Frontal cortex (tissue), 4 donors: ENCODE data around the gene PRKG1. TPM values are rescaled to one million over a fixed set of nuclear protein-coding genes. Genes with fewer than 3 reads are reported as not detected.
"Not testable (repeated sequence)": the region's sequence is repeated elsewhere in the genome, so short reads cannot be mapped to it uniquely, and the experiment has no call there.

ENCODE experiments used
- DNase-seq, 2 donors: peaks; one replicate each; pipeline ENCODE4 v3.0.0; 2012; ENCODE audit warnings: low spot score in 2 of 2
- FAIRE-seq: peaks from 2 replicates; lab custom pipeline; 2012; peaks lifted over from hg19 to GRCh38; lab: Jason Lieb, UNC
- total RNA-seq: library from RNA; depleted of rRNA; stranded (reverse); fragments of >200 nt; gene quantifications from one replicate; pipeline ENCODE4 v1.2.3, GENCODE V29; 2014
- donor health status: control.
- donor health status: control.
- donor health status: control.

The PRKG1 gene
- total RNA-seq, 1 donor from 2014 or later = 15.5 TPM

- FAIRE-seq (no peak), DNase-seq (no peak)
Measured at GRCh38 chr10:52143338-52143737, 1069.1 kb downstream of the PRKG1 start.

DNA sequence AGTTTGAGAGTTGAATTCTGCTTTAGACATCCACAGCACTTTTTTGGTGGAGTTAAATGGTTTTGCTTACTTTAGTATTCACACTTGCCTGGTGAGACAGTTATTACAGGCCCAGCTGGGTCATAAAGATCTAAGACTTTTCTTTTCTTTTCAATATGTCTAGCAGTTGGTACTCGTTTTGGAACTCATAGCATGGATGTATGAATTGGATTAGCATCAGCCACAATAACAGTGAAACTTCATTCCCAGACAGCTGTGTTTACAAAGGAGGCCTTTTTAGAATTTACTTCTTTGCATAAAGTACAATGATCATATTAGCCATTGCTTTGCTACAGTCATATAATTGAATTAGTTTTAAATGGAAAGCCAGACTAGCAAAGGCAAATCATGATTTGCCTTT, 1071.3 kb downstream of the PRKG1 start:
- DNase-seq = no peak
- FAIRE-seq = no peak

DNA sequence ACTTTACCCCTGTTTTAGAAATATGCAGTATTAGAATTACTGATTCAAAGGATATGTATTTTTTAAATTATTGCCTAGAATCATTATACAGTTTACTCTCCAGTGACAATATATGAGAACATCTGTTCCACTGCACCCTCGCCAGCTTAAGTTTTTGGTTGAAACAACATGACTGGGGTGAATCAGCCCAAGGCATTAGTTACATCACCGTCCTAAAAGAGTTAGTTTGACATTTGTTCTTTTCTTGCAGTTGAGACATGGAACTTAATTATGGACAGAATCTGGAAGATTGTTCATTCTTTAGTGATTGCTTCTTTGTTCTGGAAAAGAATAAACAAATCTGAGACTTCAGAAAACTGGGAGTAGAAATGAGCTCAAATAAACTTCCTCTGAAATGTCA, 1072.5 kb downstream of the PRKG1 start:
- FAIRE-seq = no peak
- no peak for DNase-seq

DNA sequence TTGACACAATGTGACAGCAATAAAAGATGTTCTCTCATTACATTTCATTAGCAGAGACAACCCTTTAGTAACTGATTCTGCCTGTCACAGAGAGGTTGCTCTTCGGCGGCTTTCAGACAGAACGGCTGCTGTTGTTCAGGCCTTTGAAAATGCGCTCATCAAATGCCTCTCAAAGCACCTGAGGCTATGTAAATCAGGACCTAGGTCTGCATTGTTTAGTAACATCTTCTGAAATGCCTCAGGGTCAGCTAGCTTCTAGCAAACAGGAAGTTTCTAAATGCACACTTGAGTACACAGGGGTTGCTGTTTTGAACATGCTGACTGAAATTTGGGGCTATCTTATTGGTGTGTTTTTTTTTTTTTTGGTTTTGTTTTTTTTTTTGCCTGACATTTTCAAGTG, 1096.5 kb downstream of the PRKG1 start:
- no peak for FAIRE-seq

DNA sequence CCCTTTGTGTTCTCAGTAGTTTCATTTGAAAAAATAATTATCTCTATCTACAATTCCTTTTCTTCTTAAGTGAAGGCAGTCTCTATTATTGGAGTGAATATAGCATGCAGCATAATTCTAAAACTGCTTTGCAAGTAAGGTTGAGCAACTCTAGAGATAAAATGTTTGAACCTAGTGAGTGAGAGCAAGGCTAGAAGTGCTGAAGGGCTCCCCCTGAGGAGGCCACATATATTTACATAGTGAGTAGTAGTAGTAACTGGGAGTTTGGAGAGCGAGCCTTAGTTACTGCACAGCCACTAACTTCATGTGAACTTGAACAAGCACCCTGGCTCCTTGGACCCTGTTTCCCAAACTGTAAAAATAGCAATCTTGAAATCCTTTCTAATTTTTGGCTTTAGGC, 1098.3 kb downstream of the PRKG1 start:
- FAIRE-seq (no peak), DNase-seq (no peak)

More for the DNA sequence above, 1096.5 kb downstream of the PRKG1 start:
- no peak for DNase-seq

DNA sequence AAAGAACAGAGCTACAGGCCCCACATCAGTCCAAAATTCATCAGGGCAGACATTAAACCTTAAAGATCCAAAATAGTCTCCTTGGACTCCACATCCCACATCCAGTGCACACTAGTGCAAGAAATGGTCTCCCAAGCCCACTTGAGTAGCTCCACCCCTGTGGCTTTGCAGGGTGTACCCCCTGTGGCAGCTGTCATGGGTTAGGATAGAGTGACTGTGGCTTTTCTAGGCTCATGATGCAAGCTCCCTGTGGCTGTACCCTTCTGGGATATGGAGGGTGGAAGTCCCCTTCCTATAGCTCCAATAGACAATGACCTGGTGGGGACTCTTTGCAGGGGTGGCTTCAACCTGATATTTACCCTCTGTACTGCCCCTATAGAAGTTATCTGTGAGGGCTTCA, 1111.0 kb downstream of the PRKG1 start:
- FAIRE-seq (no peak), DNase-seq (no peak)

- no peak for DNase-seq
- FAIRE-seq = no peak
Measured at GRCh38 chr10:52187521-52188258, 1113.4 kb downstream of the PRKG1 start.

DNA sequence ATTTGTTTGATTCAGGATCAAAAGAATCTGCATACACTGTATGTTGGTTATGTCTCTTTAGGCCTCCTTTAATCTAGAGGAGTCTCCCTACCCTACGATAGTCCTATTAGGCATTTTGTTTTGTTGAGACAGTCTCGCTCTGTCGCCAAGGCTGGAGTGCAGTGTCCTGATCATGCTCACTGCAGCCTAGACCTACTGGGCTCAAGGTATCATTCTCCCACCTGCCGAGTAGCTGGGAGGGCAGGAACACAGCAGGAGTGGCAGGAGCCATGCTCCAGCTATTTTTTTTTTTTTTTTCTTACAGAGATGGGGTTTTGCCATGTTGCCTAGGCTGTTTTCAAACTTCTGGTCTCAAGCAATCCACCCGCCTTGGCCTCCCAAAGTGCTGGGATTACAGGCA, 1116.8 kb downstream of the PRKG1 start:
- no peak for FAIRE-seq
- DNase-seq = no peak

- FAIRE-seq (no peak), DNase-seq (no peak)
Measured at GRCh38 chr10:52194191-52194590, 1119.9 kb downstream of the PRKG1 start.

DNA sequence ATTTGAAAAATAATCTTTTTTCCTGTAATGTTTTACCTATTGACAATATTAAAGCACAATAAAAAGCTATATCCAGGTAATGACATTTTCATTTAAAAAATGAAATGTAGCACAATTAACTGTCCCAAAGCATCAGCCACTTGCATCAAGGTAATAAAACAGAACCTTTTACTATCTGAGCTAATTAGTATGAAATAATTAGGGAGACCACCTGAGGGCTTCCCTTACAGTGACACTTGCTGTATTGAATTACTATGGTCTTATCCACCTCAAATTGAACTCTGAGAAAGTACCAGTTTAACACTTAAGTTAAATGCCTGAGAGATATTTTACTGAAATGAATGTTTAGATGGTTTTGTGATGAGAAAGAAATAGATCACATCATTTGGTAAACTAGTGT, 1120.4 kb downstream of the PRKG1 start:
- no peak for DNase-seq
- no peak for FAIRE-seq

DNA sequence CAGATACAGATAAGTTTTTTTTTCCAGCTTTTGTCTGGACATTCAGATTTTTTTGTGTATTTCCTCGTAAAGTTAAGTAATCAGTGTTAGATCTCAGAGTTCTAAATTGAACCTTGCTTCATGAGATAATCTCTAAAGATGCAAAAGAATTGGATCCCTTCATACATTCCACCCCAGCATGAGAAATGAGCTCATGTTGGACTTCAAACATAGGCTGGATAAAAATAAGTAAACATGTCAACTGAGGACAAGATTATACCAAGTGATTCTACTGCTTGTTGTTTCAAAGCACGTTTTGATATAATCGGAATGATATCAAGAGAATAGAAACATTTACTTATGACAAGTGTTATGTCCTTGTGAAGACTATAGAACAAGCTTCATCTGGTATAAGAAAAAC, 1122.8 kb downstream of the PRKG1 start:
- DNase-seq (no peak), FAIRE-seq (no peak)

DNA sequence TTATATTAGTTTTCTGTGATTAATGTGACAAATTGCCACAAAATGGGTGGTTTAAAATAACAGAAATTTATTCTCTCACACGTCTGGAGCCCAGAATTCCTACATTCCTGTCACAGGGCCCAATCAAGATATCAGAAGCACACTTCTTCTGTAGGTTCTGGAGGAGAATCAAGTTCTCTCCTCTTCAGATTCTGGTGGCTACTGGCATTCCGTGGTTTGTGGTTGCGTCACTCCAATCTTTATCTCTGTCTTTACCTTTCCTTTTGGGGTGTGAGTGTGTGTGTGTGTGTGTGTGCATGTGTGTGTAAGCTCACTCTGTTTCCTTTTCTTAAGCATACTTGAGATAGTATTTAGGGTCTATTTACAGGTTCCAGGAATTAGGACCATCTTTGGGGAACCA, 1124.3 kb downstream of the PRKG1 start:
- no peak for DNase-seq

DNA sequence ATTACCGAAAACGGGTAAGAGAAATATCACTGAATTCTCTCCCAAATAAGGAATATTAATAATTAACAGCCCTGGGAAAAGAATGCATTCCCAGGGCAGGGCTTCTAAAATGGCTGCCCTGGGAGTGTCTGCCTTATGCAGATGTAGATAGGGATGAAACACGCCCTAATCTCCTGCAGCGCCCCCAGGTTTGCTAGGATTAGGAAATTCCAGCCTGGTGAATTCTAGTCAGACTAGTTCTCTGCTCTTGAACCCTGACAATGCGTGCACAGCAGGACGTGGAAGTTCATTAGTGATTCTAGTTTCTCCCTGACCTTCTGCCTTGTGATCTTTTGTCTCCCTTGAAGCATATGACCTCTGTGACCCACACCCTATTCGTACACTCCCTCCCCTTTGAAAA, 1130.6 kb downstream of the PRKG1 start:
- FAIRE-seq = not testable (repeated sequence)

More for the DNA sequence above, 1124.3 kb downstream of the PRKG1 start:
- no peak for FAIRE-seq

GRCh38 chr10:52208365-52208764, 1134.1 kb downstream of the PRKG1 start:
- no peak for DNase-seq
- no peak for FAIRE-seq

More for the DNA sequence above, 1130.6 kb downstream of the PRKG1 start:
- not testable (repeated sequence) for DNase-seq

DNA sequence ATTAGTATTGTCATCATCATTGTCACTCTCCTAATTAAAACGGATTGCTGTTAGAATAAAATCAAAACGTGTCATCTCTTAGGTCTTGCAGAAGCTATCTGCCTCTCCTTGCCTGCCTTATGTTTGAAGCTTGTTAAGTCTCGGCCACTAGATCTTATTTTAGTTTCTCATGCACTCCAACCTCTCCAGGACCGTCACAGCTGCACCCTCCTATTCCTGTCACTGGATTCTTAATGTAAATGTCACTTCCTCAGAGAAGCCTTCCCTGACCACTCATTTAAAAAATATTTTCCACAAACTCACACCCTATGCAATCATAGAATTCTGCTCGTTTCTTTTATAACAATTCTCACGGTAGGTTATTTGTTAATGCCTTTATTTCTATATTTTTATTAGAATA, 1135.9 kb downstream of the PRKG1 start:
- DNase-seq = no peak

DNA sequence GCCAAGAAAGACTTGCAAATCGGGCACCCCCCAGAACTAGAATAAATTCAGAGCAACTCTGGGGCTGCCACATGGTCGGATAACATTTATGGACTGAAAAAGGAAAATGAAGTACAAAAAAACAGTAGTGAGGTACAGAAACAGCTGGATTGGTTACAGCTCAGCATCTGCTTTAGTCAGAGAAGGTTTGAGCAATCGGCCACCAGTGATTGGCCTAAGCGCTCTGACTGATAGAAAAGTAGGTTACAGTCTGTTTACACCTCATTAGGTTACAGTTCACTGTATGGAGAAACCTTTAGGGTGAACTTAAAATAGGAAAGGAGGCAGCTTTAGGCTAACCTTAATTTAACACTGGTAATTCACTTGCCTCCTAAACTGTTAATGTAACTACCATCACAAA, 1137.8 kb downstream of the PRKG1 start:
- DNase-seq (no peak), FAIRE-seq (no peak)

More for the DNA sequence above, 1135.9 kb downstream of the PRKG1 start:
- no peak for FAIRE-seq

GRCh38 chr10:52212802-52213201, 1138.5 kb downstream of the PRKG1 start:
- FAIRE-seq = peak; percentile 69
- DNase-seq = no peak

GRCh38 chr10:52213321-52213752, 1139.0 kb downstream of the PRKG1 start:
- DNase-seq = no peak
- FAIRE-seq = no peak

- FAIRE-seq = peak; percentile 94
Measured at GRCh38 chr10:52215745-52216361, 1141.6 kb downstream of the PRKG1 start.

GRCh38 chr10:52216852-52217251, 1142.6 kb downstream of the PRKG1 start:
- DNase-seq (no peak), FAIRE-seq (no peak)

More at GRCh38 chr10:52215745-52216361, 1141.6 kb downstream of the PRKG1 start:
- DNase-seq = peak in 1 of 2 donors; percentile 14

DNA sequence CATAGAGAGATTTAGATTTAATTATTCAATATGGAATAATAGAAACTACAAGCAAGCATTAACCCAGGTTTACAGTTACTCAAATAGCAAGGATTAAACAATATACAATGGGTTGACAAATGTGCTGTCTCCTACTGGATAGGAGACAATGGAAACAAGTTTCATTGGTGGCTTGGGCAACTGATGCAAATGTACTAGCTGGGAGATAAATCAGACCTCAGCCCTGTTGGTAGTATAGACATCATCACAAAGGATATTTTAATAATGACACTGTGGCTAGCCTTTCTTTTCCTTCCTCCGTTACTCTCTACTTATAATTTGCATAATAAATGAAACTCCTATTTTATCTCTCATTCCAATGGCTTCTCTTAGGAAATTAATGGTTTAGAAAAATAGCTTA, 1143.2 kb downstream of the PRKG1 start:
- DNase-seq (no peak), FAIRE-seq (no peak)
